Mesenchymal stem cell (in vitro differentiated cells and primary cell): Measurements from ENCODE around the gene SFXN5.
A peak's percentile ranks its signal among the peaks of the same experiment; 100 is the strongest.

ENCODE experiments used
- DNase-seq: peaks from one replicate; pipeline ENCODE4 v3.0.0-alpha.2; 2013
- H2AFZ ChIP-seq: one replicate; pipeline ENCODE4 v1.6.1; 2013; ENCODE audit warnings: low read depth, mild to moderate bottlenecking, control low read depth, inconsistent platforms, low read length, moderate library complexity
- H2AK5ac ChIP-seq: 2 replicates; pipeline ENCODE4 v1.6.1; 2013; ENCODE audit warnings: low read length, moderate library complexity, mild to moderate bottlenecking, inconsistent platforms; ENCODE audit not compliant: severe bottlenecking
- H2BK120ac ChIP-seq: one replicate; pipeline ENCODE4 v1.6.1; 2013; ENCODE audit warnings: low read depth, mild to moderate bottlenecking, inconsistent platforms, low read length, moderate library complexity
- H2BK12ac ChIP-seq, 2 experiments: one replicate each; pipeline ENCODE4 v1.6.1; 2013; ENCODE audit warnings: inconsistent platforms in 2 of 2, low read length in 2 of 2, mild to moderate bottlenecking in 2 of 2, moderate library complexity in 2 of 2, control low read depth in 1 of 2
- H2BK15ac ChIP-seq: one replicate; pipeline ENCODE4 v1.6.1; 2013; ENCODE audit warnings: mild to moderate bottlenecking, low read depth, inconsistent platforms; ENCODE audit not compliant: poor library complexity, severe bottlenecking
- H2BK5ac ChIP-seq: 2 replicates; pipeline ENCODE4 v1.6.1; 2013; ENCODE audit warnings: low read depth, mild to moderate bottlenecking, low read length, control low read depth, inconsistent platforms; ENCODE audit not compliant: poor library complexity, severe bottlenecking
- H3K14ac ChIP-seq, 2 experiments: one replicate each; pipeline ENCODE4 v1.6.1; 2013; ENCODE audit warnings: inconsistent platforms in 2 of 2, low read length in 2 of 2, control low read depth in 1 of 2, mild to moderate bottlenecking in 1 of 2, moderate library complexity in 1 of 2
- H3K18ac ChIP-seq, 2 experiments: one replicate each; pipeline ENCODE4 v1.6.1; 2013; ENCODE audit warnings: inconsistent platforms in 2 of 2, low read length in 2 of 2, control low read depth in 1 of 2, low read depth in 1 of 2, mild to moderate bottlenecking in 1 of 2
- H3K23ac ChIP-seq, 2 experiments: one replicate each; pipeline ENCODE4 v1.6.1; 2013; ENCODE audit warnings: inconsistent platforms in 2 of 2, low read length in 2 of 2, mild to moderate bottlenecking in 2 of 2, moderate library complexity in 2 of 2, control low read depth in 1 of 2
- H3K27ac ChIP-seq: 2 replicates; pipeline ENCODE4 v1.5.1; 2013; ENCODE audit warnings: mild to moderate bottlenecking, moderate library complexity, low read length, control low read depth, inconsistent platforms; ENCODE audit not compliant: poor library complexity, severe bottlenecking
- H3K27me3 ChIP-seq, 2 experiments: 2 replicates each; pipeline versions ENCODE4 v1.6.1 to v1.7.0; 2013; ENCODE audit warnings: low read length in 2 of 2, mild to moderate bottlenecking in 2 of 2, moderate library complexity in 2 of 2, control low read depth in 1 of 2, inconsistent platforms in 1 of 2; ENCODE audit not compliant: control insufficient read depth in 1 of 2, insufficient read depth in 1 of 2
- H3K36me3 ChIP-seq, 2 experiments: 2 replicates each; pipeline versions ENCODE4 v1.6.1 to v1.7.0; 2013; ENCODE audit warnings: low read length in 2 of 2, control low read depth in 1 of 2, inconsistent platforms in 1 of 2, low read depth in 1 of 2, mild to moderate bottlenecking in 1 of 2; ENCODE audit not compliant: insufficient read depth in 2 of 2, control insufficient read depth in 1 of 2
- H3K4ac ChIP-seq, 2 experiments: one replicate each; pipeline ENCODE4 v1.6.1; 2013; ENCODE audit warnings: inconsistent platforms in 2 of 2, low read length in 2 of 2, mild to moderate bottlenecking in 2 of 2, moderate library complexity in 2 of 2, control low read depth in 1 of 2, low read depth in 1 of 2
- H3K4me1 ChIP-seq: 2 replicates; pipeline ENCODE4 v1.6.1; 2013; ENCODE audit warnings: low read depth, low read length, control low read depth; ENCODE audit not compliant: control insufficient read depth, insufficient read depth
- H3K4me2 ChIP-seq: 2 replicates; pipeline ENCODE4 v1.6.1; 2013; ENCODE audit warnings: low read length, mild to moderate bottlenecking, inconsistent platforms; ENCODE audit not compliant: poor library complexity, severe bottlenecking
- H3K4me3 ChIP-seq, 2 experiments: 2 replicates each; pipeline versions ENCODE4 v1.5.1 to v1.7.0; 2013; ENCODE audit warnings: low read length in 2 of 2, mild to moderate bottlenecking in 2 of 2, control low read depth in 1 of 2, low read depth in 1 of 2; ENCODE audit not compliant: insufficient read depth in 1 of 2
- H3K79me1 ChIP-seq: replicated peaks from 2 replicates; pipeline ENCODE4 v1.6.1; 2013; ENCODE audit warnings: mild to moderate bottlenecking, control low read depth, low read length, inconsistent platforms; ENCODE audit not compliant: poor library complexity, severe bottlenecking
- H3K9ac ChIP-seq: 2 replicates; pipeline ENCODE4 v1.7.0; 2013; ENCODE audit warnings: mild to moderate bottlenecking, low read length, moderate library complexity
- H3K9me3 ChIP-seq: 2 replicates; pipeline ENCODE4 v1.7.0; 2013; ENCODE audit warnings: mild to moderate bottlenecking, low read length; ENCODE audit not compliant: control insufficient read depth
- H4K8ac ChIP-seq: one replicate; pipeline ENCODE4 v1.6.1; 2013; ENCODE audit warnings: inconsistent platforms, mild to moderate bottlenecking, low read length, moderate library complexity
- H4K91ac ChIP-seq: one replicate; pipeline ENCODE4 v1.6.1; 2013; ENCODE audit warnings: mild to moderate bottlenecking, low read length, inconsistent platforms
- WGBS: methylation state at CpG from one replicate; pipeline ENCODE4 v1.1.7; 2013; ENCODE audit warnings: mixed read lengths; 5-methylcytosine and 5-hydroxymethylcytosine counted together

SFXN5 gene

GRCh38 chr2:73088211-73088610, 16.7 kb upstream of the SFXN5 start:
- no peak for DNase-seq
- Histone ChIP-seq H3K79me1 (peaks cover 14% of the 10 kb centered on the region), H2BK15ac (no peak overlapping the region), H3K4me3 (no peak overlapping the region), H2AK5ac (peak overlapping the region; percentile 51), H3K14ac (no peak overlapping the region), H2BK5ac (no peak overlapping the region), H2AFZ (no peak overlapping the region), H3K23ac (no peak overlapping the region), H3K4me1 (peaks cover 85% of the 10 kb centered on the region), H2BK120ac (no peak overlapping the region), H3K4me2 (no peak overlapping the region), H3K27ac (no peak overlapping the region), H3K9me3 (no peaks in the 10 kb centered on the region), H3K36me3 (peaks cover 42 to 47% of the 10 kb centered on the region in 2 experiments), H2BK12ac (no peak overlapping the region), H3K27me3 (no peaks in the 10 kb centered on the region), H4K8ac (no peak overlapping the region), H3K4ac (no peak overlapping the region), H3K18ac (no peak overlapping the region), H4K91ac (no peak overlapping the region), H3K9ac (peak overlapping the region; percentile 74)
- WGBS = over 99% methylated on average over 12 of the region's 12 CpGs

GRCh38 chr2:73087311-73087710, 15.8 kb upstream of the SFXN5 start:
- no peak for DNase-seq
- Histone ChIP-seq H3K4ac (no peak overlapping the region), H3K23ac (no peak overlapping the region), H3K18ac (no peak overlapping the region), H3K4me2 (peak overlapping the region; percentile 24), H4K91ac (no peak overlapping the region), H2BK12ac (no peak overlapping the region), H3K27me3 (no peaks in the 10 kb centered on the region), H2AFZ (no peak overlapping the region), H3K27ac (no peak overlapping the region), H4K8ac (no peak overlapping the region), H3K79me1 (peaks cover 15% of the 10 kb centered on the region), H3K14ac (no peak overlapping the region), H3K4me3 (no peak overlapping the region), H3K9ac (peak overlapping the region; percentile 46), H2BK5ac (no peak overlapping the region), H3K9me3 (no peaks in the 10 kb centered on the region), H2BK15ac (no peak overlapping the region), H2BK120ac (no peak overlapping the region), H3K36me3 (peaks cover 47 to 51% of the 10 kb centered on the region in 2 experiments), H3K4me1 (peaks cover 83% of the 10 kb centered on the region), H2AK5ac (peak overlapping the region; percentile 20)
- WGBS = 90% methylated on average over 3 of the region's 4 CpGs

GRCh38 chr2:73085691-73086090, 14.2 kb upstream of the SFXN5 start:
- Histone ChIP-seq H3K36me3 (peaks cover 48 to 62% of the 10 kb centered on the region in 2 experiments), H3K4ac (no peak overlapping the region), H3K9ac (peak overlapping the region; percentile 46), H2BK120ac (no peak overlapping the region), H2AFZ (no peak overlapping the region), H3K79me1 (peaks cover 24% of the 10 kb centered on the region), H3K27me3 (no peaks in the 10 kb centered on the region), H3K4me1 (peaks cover 81% of the 10 kb centered on the region), H3K9me3 (no peaks in the 10 kb centered on the region), H3K14ac (peak overlapping the region in 1 of 2 experiments; percentile 53), H3K4me2 (peak overlapping the region; percentile 21), H4K8ac (peak overlapping the region; percentile 71), H2BK15ac (no peak overlapping the region), H2AK5ac (no peak overlapping the region), H3K4me3 (no peak overlapping the region), H4K91ac (no peak overlapping the region), H2BK12ac (peak overlapping the region in 1 of 2 experiments; percentile 43), H3K23ac (no peak overlapping the region), H2BK5ac (no peak overlapping the region), H3K27ac (peak overlapping the region; percentile 82), H3K18ac (peak overlapping the region in 1 of 2 experiments; percentile 26)
- peak; percentile 79 for DNase-seq
- 18% methylated on average over 6 of the region's 6 CpGs for WGBS

- Histone ChIP-seq H4K91ac (no peak overlapping the region), H3K23ac (no peak overlapping the region), H3K4ac (no peak overlapping the region), H3K79me1 (peaks cover 30% of the 10 kb centered on the region), H3K14ac (no peak overlapping the region), H3K27ac (peak overlapping the region; percentile 84), H2BK15ac (no peak overlapping the region), H3K27me3 (no peaks in the 10 kb centered on the region), H2AFZ (no peak overlapping the region), H4K8ac (no peak overlapping the region), H2BK120ac (no peak overlapping the region), H2AK5ac (peak overlapping the region; percentile 87), H2BK5ac (no peak overlapping the region), H3K9ac (peak overlapping the region; percentile 46), H3K36me3 (peaks cover 55 to 69% of the 10 kb centered on the region in 2 experiments), H3K9me3 (no peaks in the 10 kb centered on the region), H3K18ac (no peak overlapping the region), H3K4me2 (peak overlapping the region; percentile 48), H3K4me1 (peaks cover 85% of the 10 kb centered on the region), H2BK12ac (no peak overlapping the region), H3K4me3 (no peak overlapping the region)
- DNase-seq = no peak
- WGBS = 89% methylated on average over 3 of the region's 3 CpGs
Observed at GRCh38 chr2:73084971-73085370, 13.5 kb upstream of the SFXN5 start.
